Glutamatergic neuron (in vitro differentiated cells): ENCODE data around the gene PTPRC. TPM values are rescaled to one million over a fixed set of nuclear protein-coding genes. Genes with fewer than 3 reads are reported as not detected.

ENCODE experiments used
- DNase-seq: peaks from one replicate; pipeline ENCODE4 v3.0.0; 2022
- H3K27ac Mint-ChIP-seq: one replicate; pipeline ENCODE4 v1.8.0; 2020; ENCODE audit warnings: mild to moderate bottlenecking, mixed read lengths, inconsistent platforms; ENCODE audit not compliant: unreplicated experiment
- H3K27me3 Mint-ChIP-seq: one replicate; pipeline ENCODE4 v1.8.0; 2020; ENCODE audit warnings: mild to moderate bottlenecking, moderate library complexity, mixed read lengths, inconsistent platforms; ENCODE audit not compliant: unreplicated experiment
- H3K36me3 Mint-ChIP-seq: one replicate; pipeline ENCODE4 v1.8.0; 2020; ENCODE audit warnings: mild to moderate bottlenecking, mixed read lengths, inconsistent platforms; ENCODE audit not compliant: unreplicated experiment
- H3K4me1 Mint-ChIP-seq: one replicate; pipeline ENCODE4 v1.8.0; 2020; ENCODE audit warnings: mild to moderate bottlenecking, low read depth, mixed read lengths, inconsistent platforms; ENCODE audit not compliant: unreplicated experiment
- H3K4me3 Mint-ChIP-seq: one replicate; pipeline ENCODE4 v1.8.0; 2020; ENCODE audit warnings: mild to moderate bottlenecking, mixed read lengths, inconsistent platforms; ENCODE audit not compliant: unreplicated experiment
- H3K9me3 Mint-ChIP-seq: one replicate; pipeline ENCODE4 v1.8.0; 2020; ENCODE audit warnings: mild to moderate bottlenecking, moderate library complexity, mixed read lengths, inconsistent platforms; ENCODE audit not compliant: unreplicated experiment
- CTCF ChIP-seq: fragments of 200-600 bp; sonication (generic); IDR thresholded peaks from one replicate; pipeline ENCODE4 v1.5.0; 2021; ENCODE audit not compliant: partially characterized antibody, unreplicated experiment
- total RNA-seq: library from RNA; stranded (reverse); fragmentation: NEBNext Ultra II Directional; extraction: Animal tissue kit (Norgen Biotek cat#: 25700); gene quantifications from one replicate; pipeline ENCODE4 v1.2.1, GENCODE V29; 2021; ENCODE audit not compliant: unreplicated experiment

The PTPRC gene
- total RNA-seq, 1 donor from 2014 or later, result not detected

- Mint-ChIP-seq H3K36me3 (no peaks in the 10 kb centered on the region), H3K4me1 (no peaks in the 10 kb centered on the region), H3K4me3 (no peak overlapping the region), H3K9me3 (no peaks in the 10 kb centered on the region), H3K27ac (no peak overlapping the region), H3K27me3 (no peaks in the 10 kb centered on the region)
- no peak for TF ChIP-seq CTCF
- no peak for DNase-seq
Observed at GRCh38 chr1:198694542-198694941, 55.7 kb downstream of the PTPRC start.

- no peaks in the 10 kb centered on the region for H3K27me3 Mint-ChIP-seq
- no peaks in the 10 kb centered on the region for H3K9me3 Mint-ChIP-seq
- peaks cover 3% of the 10 kb centered on the region for H3K4me1 Mint-ChIP-seq
- no peak overlapping the region for H3K27ac Mint-ChIP-seq
- no peaks in the 10 kb centered on the region for H3K36me3 Mint-ChIP-seq
- no peak for TF ChIP-seq CTCF
- H3K4me3 Mint-ChIP-seq, result no peak overlapping the region
- DNase-seq, result no peak
Observed at GRCh38 chr1:198696211-198696610, 57.4 kb downstream of the PTPRC start.

- peak; percentile 78 for TF ChIP-seq CTCF
- no peak overlapping the region for H3K27ac Mint-ChIP-seq
- H3K36me3 Mint-ChIP-seq, result no peaks in the 10 kb centered on the region
- H3K27me3 Mint-ChIP-seq, result peaks cover 3% of the 10 kb centered on the region
- peaks cover 3% of the 10 kb centered on the region for H3K4me1 Mint-ChIP-seq
- peaks cover 3% of the 10 kb centered on the region for H3K9me3 Mint-ChIP-seq
- DNase-seq, result peak; percentile 80
- no peak overlapping the region for H3K4me3 Mint-ChIP-seq
Observed at GRCh38 chr1:198699167-198700015, 60.6 kb downstream of the PTPRC start.

GRCh38 chr1:198700016-198700392 is 61.2 kb downstream of the PTPRC start:
- H3K27ac Mint-ChIP-seq, result no peak overlapping the region
- no peak for TF ChIP-seq CTCF

GRCh38 chr1:198700396-198700795 is 61.6 kb downstream of the PTPRC start:
- Mint-ChIP-seq H3K4me3 (no peak overlapping the region), H3K4me1 (peaks cover 3% of the 10 kb centered on the region), H3K27ac (no peak overlapping the region), H3K27me3 (peaks cover 3% of the 10 kb centered on the region), H3K36me3 (no peaks in the 10 kb centered on the region), H3K9me3 (peaks cover 3% of the 10 kb centered on the region)
- no peak for TF ChIP-seq CTCF
- no peak for DNase-seq

More at GRCh38 chr1:198700016-198700392, 61.2 kb downstream of the PTPRC start:
- DNase-seq, result no peak
- Mint-ChIP-seq H3K4me3 (no peak overlapping the region), H3K36me3 (no peaks in the 10 kb centered on the region), H3K27me3 (peaks cover 3% of the 10 kb centered on the region), H3K9me3 (peaks cover 3% of the 10 kb centered on the region), H3K4me1 (peaks cover 3% of the 10 kb centered on the region)
